HepG2 (cell line): ENCODE results near the gene COG5. TPM values are rescaled to one million over a fixed set of nuclear protein-coding genes. Genes with fewer than 3 reads are reported as not detected.

ENCODE experiments used
- KLF9 ChIP-seq: IDR thresholded peaks from 2 replicates; pipeline ENCODE4 v1.6.1; 2016; ENCODE audit warnings: low read depth
- MIXL1 ChIP-seq: IDR thresholded peaks from 2 replicates; pipeline ENCODE4 v1.6.1; 2016
- MXD1 ChIP-seq: sonication (generic); formaldehyde crosslinking; IDR thresholded peaks from 2 replicates; pipeline ENCODE4 v1.4.0; 2020; ENCODE audit warnings: mild to moderate bottlenecking, missing genetic modification reagents
- NFIC ChIP-seq: IDR thresholded peaks from 2 replicates; pipeline ENCODE4 v1.6.1; 2012; ENCODE audit warnings: mild to moderate bottlenecking, low read length, inconsistent platforms
- NKX3-1 ChIP-seq: sonication (generic); formaldehyde crosslinking; IDR thresholded peaks from 2 replicates; pipeline ENCODE4 v1.5.0; 2020; ENCODE audit warnings: missing genetic modification reagents
- NR2F2 ChIP-seq: IDR thresholded peaks from 2 replicates; pipeline ENCODE4 v1.6.1; 2012; ENCODE audit warnings: low read depth, inconsistent platforms, borderline replicate concordance
- SRSF4 ChIP-seq: fragments of 200-400 bp; formaldehyde crosslinking; IDR thresholded peaks from one replicate; pipeline ENCODE4 v1.6.1; 2018; ENCODE audit warnings: mild to moderate bottlenecking, low read depth, low read length, moderate library complexity; ENCODE audit not compliant: poor library complexity, severe bottlenecking
- TRAFD1 ChIP-seq: sonication (generic); formaldehyde crosslinking; IDR thresholded peaks from 2 replicates; pipeline ENCODE4 v1.5.1; 2020; ENCODE audit warnings: missing genetic modification reagents, mild to moderate bottlenecking, borderline replicate concordance
- ZBTB3 ChIP-seq: sonication (generic); formaldehyde crosslinking; IDR thresholded peaks from 2 replicates; pipeline ENCODE4 v1.4.0; 2020; ENCODE audit warnings: low read depth, mild to moderate bottlenecking, moderate library complexity, missing genetic modification reagents, borderline replicate concordance
- ZBTB7A ChIP-seq: sonication (generic); formaldehyde crosslinking; IDR thresholded peaks from 2 replicates; pipeline ENCODE4 v1.8.0; 2022; ENCODE audit warnings: mild to moderate bottlenecking, missing genetic modification reagents
- ZNF282 ChIP-seq: fragments of 450-650 bp; IDR thresholded peaks from 2 replicates; pipeline ENCODE4 v1.6.1; 2018; ENCODE audit not compliant: partially characterized antibody
- ZNF784 ChIP-seq: sonication (generic); formaldehyde crosslinking; IDR thresholded peaks from 2 replicates; pipeline ENCODE4 v1.5.1; 2020; ENCODE audit warnings: missing genetic modification reagents, mild to moderate bottlenecking, borderline replicate concordance
- polyA plus RNA-seq, 8 experiments: library from polyadenylated mRNA; depleted of rRNA in 3 of 8; stranded (reverse) in 7 of 8; unstranded in 1 of 8; fragments of >200 nt; fragmentation: Illumina TruSeq in 4 of 8; extraction: Trizol in 4 of 8; gene quantifications; 2 replicates each; pipeline versions ENCODE4 v1.2.1 to v1.2.3, GENCODE V29; 2011 to 2016; ENCODE audit warnings: low read depth in 4 of 8, missing spikeins in 1 of 8, mixed read lengths in 1 of 8; ENCODE audit not compliant: insufficient read depth in 1 of 8
- total RNA-seq, 5 experiments: library from RNA; depleted of rRNA; stranded (reverse); fragments of >200 nt; fragmentation: Illumina TruSeq; extraction: Trizol; gene quantifications; 2 replicates each; pipeline ENCODE4 v1.2.3, GENCODE V29; 2016; ENCODE audit warnings: low read depth in 1 of 5

COG5 gene
- total and polyA plus RNA-seq, 2 of the 13 experiments (the other 11 are each of a cell fraction or from before 2014, with no cell fraction given): 20.4 to 31.3 TPM

GRCh38 chr7:107208024-107208521 lies 355.6 kb downstream of the COG5 start (continued):
- TF ChIP-seq NFIC (no peak), ZNF282 (no peak), ZBTB3 (CRISPR knock-in tag) (no peak), ZBTB7A (no peak), KLF9 (CRISPR knock-in tag) (no peak), MXD1 (CRISPR knock-in tag) (no peak), NKX3-1 (CRISPR knock-in tag) (no peak), NR2F2 (no peak), ZNF784 (CRISPR knock-in tag) (no peak), SRSF4 (no peak), MIXL1 (CRISPR knock-in tag) (no peak), TRAFD1 (CRISPR knock-in tag) (no peak)
- TF ChIP-seq, all 625 proteins: peak for 0
